Measurements from ENCODE around the gene C1QTNF7.

The C1QTNF7 gene

GRCh38 chr4:15458616-15459015 lies 30.8 kb downstream of the C1QTNF7 start:
- FAIRE-seq, result no peak

- no peak for FAIRE-seq
Measured at GRCh38 chr4:15459706-15460105, 31.9 kb downstream of the C1QTNF7 start.

- FAIRE-seq, result no peak
Measured at GRCh38 chr4:15466596-15466995, 38.8 kb downstream of the C1QTNF7 start.

GRCh38 chr4:15469402-15470127 lies 41.7 kb downstream of the C1QTNF7 start, which contains the start of gene CC2D2A:
CC2D2A (plus strand) TSS chr4:15469882; CDS start chr4:15475933, 6,051 bp downstream.
- no peak for FAIRE-seq

- FAIRE-seq, result no peak
Measured at GRCh38 chr4:15470128-15470475, 42.3 kb downstream of the C1QTNF7 start.

GRCh38 chr4:15476396-15476795 lies 48.6 kb downstream of the C1QTNF7 start:
- no peak for FAIRE-seq

GRCh38 chr4:15478724-15479088 lies 50.9 kb downstream of the C1QTNF7 start:
- no peak for FAIRE-seq

- no peak for FAIRE-seq
Measured at GRCh38 chr4:15479089-15479912, 51.5 kb downstream of the C1QTNF7 start.

- FAIRE-seq, result no peak
Measured at GRCh38 chr4:15479913-15480185, 52.0 kb downstream of the C1QTNF7 start.

GRCh38 chr4:15481961-15482745 lies 54.3 kb downstream of the C1QTNF7 start:
- no peak for FAIRE-seq

GRCh38 chr4:15482842-15483241 lies 55.0 kb downstream of the C1QTNF7 start:
- FAIRE-seq, result no peak

- no peak for FAIRE-seq
Measured at GRCh38 chr4:15488136-15488535, 60.3 kb downstream of the C1QTNF7 start.

GRCh38 chr4:15488658-15489470 lies 61.0 kb downstream of the C1QTNF7 start:
- no peak for FAIRE-seq

GRCh38 chr4:15489551-15489950 lies 61.7 kb downstream of the C1QTNF7 start:
- FAIRE-seq, result no peak

- FAIRE-seq, result no peak
Measured at GRCh38 chr4:15493411-15493810, 65.6 kb downstream of the C1QTNF7 start.

GRCh38 chr4:15495621-15496020 lies 67.8 kb downstream of the C1QTNF7 start:
- no peak for FAIRE-seq

All from colon (tissue), 2 donors.